K562 (cell line): ENCODE measurements around the gene COL7A1. TPM values are rescaled to one million over a fixed set of nuclear protein-coding genes. Genes with fewer than 3 reads are reported as not detected.

Experiments
- ATAC-seq: fragments of 200-7000 bp; cut with Tn5 transposase; 3 replicates; pipeline ENCODE4 v1.9.1; 2020; ENCODE audit warnings: moderate library complexity
- BruUV-seq: library from RNA; stranded (reverse); fragments of 400-500 nt; replicated peaks from 2 replicates; lab custom pipeline; 2021; lab: Mats Ljungman, UMichigan
- CTCF ChIA-PET: fragments of 300-600 bp; formaldehyde crosslinking; extraction: SDS; loops from one replicate; lab custom pipeline; 2021; ENCODE audit warnings: low intra/inter-chr PET ratio; lab: Yijun Ruan, JAX
- POLR2A ChIA-PET: fragments of 300-600, 350-650 bp; sonication (Branson Sonifier 250); formaldehyde crosslinking; extraction: SDS; loops from one replicate; lab custom pipeline; 2021; ENCODE audit warnings: antibody characterized with exemption, inconsistent platforms; lab: Yijun Ruan, JAX
- DNase-seq, 4 experiments: peaks; one replicate each; pipeline versions ENCODE4 v3.0.0 to v3.0.0-alpha.2; 2011 to 2018; ENCODE audit warnings: low spot score in 3 of 4, mixed read lengths in 3 of 4; ENCODE audit errors: extremely low read depth in 1 of 4
- FAIRE-seq: peaks from 2 replicates; lab custom pipeline; 2011; peaks lifted over from hg19 to GRCh38; lab: Jason Lieb, UNC
- H2AFZ ChIP-seq: 2 replicates; pipeline ENCODE4 v1.6.0; 2011; ENCODE audit warnings: low read depth, low read length, control low read depth, inconsistent platforms
- H3K27ac ChIP-seq: fragments of 200-600 bp; 3 replicates; pipeline ENCODE4 v1.8.0; 2011; ENCODE audit warnings: low read depth, mild to moderate bottlenecking, control low read depth, inconsistent platforms, low read length, moderate library complexity, mixed read lengths; ENCODE audit errors: extremely low read depth
- H3K27me3 ChIP-seq, 2 experiments: fragments of 300-600 bp in 1 of 2; 2 replicates in 1 of 2; 3 replicates in 1 of 2; pipeline versions ENCODE4 v1.6.0 to v1.8.0; 2011; ENCODE audit warnings: inconsistent platforms in 2 of 2, low read length in 2 of 2, mild to moderate bottlenecking in 1 of 2, mixed read lengths in 1 of 2, moderate library complexity in 1 of 2; ENCODE audit not compliant: control insufficient read depth in 2 of 2, insufficient read depth in 2 of 2
- H3K36me3 ChIP-seq: fragments of 300-600 bp; 3 replicates; pipeline ENCODE4 v1.8.0; 2011; ENCODE audit warnings: mild to moderate bottlenecking, low read length, inconsistent platforms; ENCODE audit not compliant: control insufficient read depth, insufficient read depth
- H3K4me1 ChIP-seq, 2 experiments: fragments of 200-600 bp in 1 of 2; replicated peaks in 1 of 2; 2 replicates in 1 of 2; 3 replicates in 1 of 2; pipeline versions ENCODE4 v1.5.1 to v1.8.0; 2011; ENCODE audit warnings: inconsistent platforms in 2 of 2, low read length in 2 of 2, mild to moderate bottlenecking in 1 of 2, mixed read lengths in 1 of 2, moderate library complexity in 1 of 2; ENCODE audit not compliant: control insufficient read depth in 2 of 2, insufficient read depth in 2 of 2
- H3K4me2 ChIP-seq: 2 replicates; pipeline ENCODE4 v1.6.1; 2011; ENCODE audit warnings: low read length, control low read depth, inconsistent platforms, mixed read lengths; ENCODE audit not compliant: insufficient read depth
- H3K4me3 ChIP-seq: fragments of 200-600 bp; sonication (generic), shearing (Covaris generic); 2 replicates; pipeline ENCODE4 v1.5.1; 2016; ENCODE audit warnings: control low read depth, inconsistent platforms
- H3K79me2 ChIP-seq: fragments of 200-600 bp; 3 replicates; pipeline ENCODE4 v1.8.0; 2011; ENCODE audit warnings: low read length, inconsistent platforms; ENCODE audit not compliant: control insufficient read depth, insufficient read depth
- H3K9ac ChIP-seq, 2 experiments: 2 replicates each; pipeline versions ENCODE4 v1.6.0 to v1.6.1; 2011; ENCODE audit warnings: low read depth in 2 of 2, low read length in 2 of 2, control low read depth in 1 of 2, inconsistent platforms in 1 of 2, mild to moderate bottlenecking in 1 of 2, mixed read lengths in 1 of 2; ENCODE audit not compliant: insufficient read depth in 1 of 2
- H3K9me1 ChIP-seq: one replicate; pipeline ENCODE4 v1.6.0; 2011; ENCODE audit warnings: inconsistent platforms, mild to moderate bottlenecking, low read length, moderate library complexity; ENCODE audit not compliant: control insufficient read depth, insufficient read depth
- H3K9me3 ChIP-seq: replicated peaks from 2 replicates; pipeline ENCODE4 v1.5.1; 2011; ENCODE audit warnings: low read depth, low read length, inconsistent platforms; ENCODE audit not compliant: control insufficient read depth, insufficient read depth
- H4K20me1 ChIP-seq: replicated peaks from 2 replicates; pipeline ENCODE4 v1.6.1; 2011; ENCODE audit warnings: low read length, inconsistent platforms, mixed read lengths; ENCODE audit not compliant: control insufficient read depth, insufficient read depth
- ARID2 ChIP-seq: fragments of 450-650 bp; IDR thresholded peaks from 2 replicates; pipeline ENCODE4 v1.6.1; 2017; ENCODE audit warnings: antibody characterized with exemption, mild to moderate bottlenecking
- CHD4 ChIP-seq: fragments of 200-600 bp; sonication (generic); IDR thresholded peaks from 3 replicates; pipeline ENCODE4 v1.6.1; 2012; ENCODE audit warnings: low read depth, mild to moderate bottlenecking, mixed read lengths, low read length, inconsistent platforms; ENCODE audit not compliant: insufficient read depth, insufficient replicate concordance, poor library complexity, severe bottlenecking
- CTCF ChIP-seq, 3 experiments: IDR thresholded peaks in 2 of 3; conservative IDR thresholded peaks in 1 of 3; 2 replicates each; pipeline ENCODE4 v1.5.1; 2011 to 2012; ENCODE audit warnings: low read length in 3 of 3, mild to moderate bottlenecking in 3 of 3, control low read depth in 2 of 3, improper control_type of control experiment in 1 of 3, inconsistent platforms in 1 of 3, low read depth in 1 of 3, mixed read lengths in 1 of 3, moderate library complexity in 1 of 3; ENCODE audit not compliant: insufficient read depth in 2 of 3
- E2F1 ChIP-seq: sonication (generic); formaldehyde crosslinking; IDR thresholded peaks from 2 replicates; pipeline ENCODE4 v1.8.1; 2023; ENCODE audit warnings: mild to moderate bottlenecking, missing genetic modification reagents, moderate library complexity
- EGR1 ChIP-seq: fragments of 450-650 bp; conservative IDR thresholded peaks from 2 replicates; pipeline ENCODE4 v1.6.1; 2017; ENCODE audit warnings: mild to moderate bottlenecking
- HDAC1 ChIP-seq, 2 experiments: fragments of 450-650 bp; IDR thresholded peaks; 2 replicates each; pipeline ENCODE4 v1.6.1; 2016 to 2017; ENCODE audit warnings: inconsistent platforms in 1 of 2, mild to moderate bottlenecking in 1 of 2, moderate library complexity in 1 of 2
- LCOR ChIP-seq: sonication (generic); formaldehyde crosslinking; IDR thresholded peaks from 2 replicates; pipeline ENCODE4 v1.8.0; 2022; ENCODE audit warnings: mild to moderate bottlenecking, missing genetic modification reagents
- MCM7 ChIP-seq, 2 experiments: fragments of 450-650 bp; IDR thresholded peaks; 2 replicates each; pipeline ENCODE4 v1.6.1; 2016 to 2018
- RBM17 ChIP-seq: fragments of 200-400 bp; formaldehyde crosslinking; IDR thresholded peaks from 2 replicates; pipeline ENCODE4 v1.6.1; 2017; ENCODE audit warnings: low read depth, mild to moderate bottlenecking, low read length, borderline replicate concordance
- SREBF2 ChIP-seq: sonication (generic); formaldehyde crosslinking; IDR thresholded peaks from 2 replicates; pipeline ENCODE4 v1.4.0; 2020; ENCODE audit warnings: mild to moderate bottlenecking, missing genetic modification reagents
- TOE1 ChIP-seq, 2 experiments: fragments of 450-650 bp in 1 of 2; sonication (generic) in 1 of 2; formaldehyde crosslinking in 1 of 2; IDR thresholded peaks; 2 replicates each; pipeline versions ENCODE4 v1.7.1 to v1.8.0; 2016 to 2022; ENCODE audit warnings: borderline replicate concordance in 2 of 2, mild to moderate bottlenecking in 2 of 2, antibody characterized with exemption in 1 of 2, inconsistent platforms in 1 of 2, low read depth in 1 of 2, missing genetic modification reagents in 1 of 2, moderate library complexity in 1 of 2
- ZKSCAN3 ChIP-seq: fragments of 250-450 bp; sonication (Bioruptor Pico); IDR thresholded peaks from 2 replicates; pipeline ENCODE4 v1.4.0; 2020
- WGBS: fragments of 100-300 bp; shearing (Covaris generic); methylation state at CpG from one replicate; pipeline ENCODE4 v1.1.6; 2016; ENCODE audit warnings: low coverage, mixed read lengths; ENCODE audit not compliant: insufficient coverage; ENCODE audit errors: missing lambda C conversion rate; 5-methylcytosine and 5-hydroxymethylcytosine counted together
- in situ Hi-C: fragments of 300-500 bp; cut with MboI; formaldehyde crosslinking; loops from 4 replicates; pipeline ENCODE4 v1.15.0; 2018; ENCODE audit warnings: inconsistent platforms, mixed read lengths
- intact Hi-C: fragments of 100-400 bp; cut with micrococcal nuclease; formaldehyde crosslinking; loops from 2 replicates; pipeline ENCODE4 v1.14.2; 2022
- polyA plus RNA-seq, 8 experiments: library from polyadenylated mRNA; depleted of rRNA in 4 of 8; stranded (reverse) in 5 of 8; unstranded in 3 of 8; fragments of >200 nt; fragmentation: Nextera tagmentation in 2 of 8; fragmentation: Illumina TruSeq in 1 of 8; extraction: Ambion mirVana in 2 of 8; extraction: Trizol in 1 of 8; gene quantifications; 2 replicates each; pipeline versions ENCODE4 v1.2.1 to v1.2.3, GENCODE V29; 2011 to 2014; ENCODE audit warnings: inconsistent platforms in 1 of 8, missing spikeins in 1 of 8
- total RNA-seq, 7 experiments: library from RNA; depleted of rRNA in 6 of 7; stranded (reverse); fragments of >200 nt in 6 of 7; fragmentation: Illumina TruSeq in 2 of 7; extraction: Trizol in 2 of 7; gene quantifications; 2 replicates each; pipeline versions ENCODE4 v1.2.1 to v1.2.3, GENCODE V29; 2011 to 2021; ENCODE audit warnings: low replicate concordance in 1 of 7
- TF ChIP-seq, protein P1 (sequence below): sonication (generic); formaldehyde crosslinking; IDR thresholded peaks from 2 replicates; pipeline ENCODE4 v1.8.1; 2023; ENCODE audit warnings: missing genetic modification reagents, mild to moderate bottlenecking, borderline replicate concordance

Gene COL7A1
- total and polyA plus RNA-seq, 9 of the 15 experiments (the other 6 are each of a cell fraction or from before 2014, with no cell fraction given), result 0.09 to 0.66 (median 0.35) TPM; not detected in 3

DNA sequence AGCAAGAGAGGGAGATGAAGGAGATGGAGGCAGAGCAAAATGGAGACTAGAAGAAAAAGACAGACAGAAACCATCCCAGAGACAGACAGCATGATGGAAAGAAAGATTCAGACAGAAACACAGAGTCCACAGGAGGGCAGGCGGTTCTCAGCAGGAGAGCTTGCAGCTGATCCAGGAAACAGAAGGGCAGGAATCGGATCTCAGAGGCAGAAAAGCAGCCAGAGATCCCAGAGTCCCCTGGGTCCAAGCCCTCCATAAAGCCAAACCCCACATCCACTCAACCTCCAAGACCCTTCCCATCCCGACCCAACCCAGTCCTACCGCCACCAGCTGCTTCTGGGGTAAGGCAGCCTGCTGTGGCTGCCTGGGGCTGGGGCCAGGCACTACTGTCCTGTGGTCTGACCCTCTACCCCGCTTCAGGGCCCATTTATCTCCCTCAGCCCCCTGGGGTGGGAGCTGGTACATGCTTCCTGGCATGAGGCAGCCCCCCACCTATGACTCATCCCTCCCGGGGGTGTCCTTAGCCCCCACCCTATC, 31.7 kb downstream of the COL7A1 start, which contains the start of gene UCN2:
TSS of gene UCN2 (minus strand) at position 400 of the 537 bp plus-strand sequence. CDS start 657 bp downstream, outside the sequence.
- Histone ChIP-seq H3K27ac (no peak within 1 kb of the TSS), H3K36me3 (no peaks in the 10 kb centered on the region), H3K4me1 (peaks cover 26 to 68% of the 10 kb centered on the region in 2 experiments), H2AFZ (peak within 1 kb of the TSS; percentile 56; the same call in 1 of the 2 replicates), H3K79me2 (no peaks in the 10 kb centered on the region), H3K9ac (peak within 1 kb of the TSS in 1 of 2 experiments; percentile 61; a peak in 1 of 4 replicates), H3K9me3 (no peaks in the 10 kb centered on the region), H3K4me3 (no peak within 1 kb of the TSS), H3K9me1 (no peaks in the 10 kb centered on the region), H3K4me2 (no peak within 1 kb of the TSS), H4K20me1 (no peaks in the 10 kb centered on the region), H3K27me3 (no peaks in the 10 kb centered on the region)
- 17% methylated on average over 3 of the region's 6 CpGs for WGBS
- TF ChIP-seq MCM7 (IDR thresholded peaks at IDR 0.05), result 0 out of 4 replicates have a peak, but pooled peaks of 1 of the 2 experiments have one; percentile 12
- TF ChIP-seq SREBF2 (CRISPR knock-in tag), result no peak
- no peak for TF ChIP-seq RBM17
- no peak for TF ChIP-seq CHD4
- TF ChIP-seq E2F1, result no peak
- TF ChIP-seq, protein P1, sequence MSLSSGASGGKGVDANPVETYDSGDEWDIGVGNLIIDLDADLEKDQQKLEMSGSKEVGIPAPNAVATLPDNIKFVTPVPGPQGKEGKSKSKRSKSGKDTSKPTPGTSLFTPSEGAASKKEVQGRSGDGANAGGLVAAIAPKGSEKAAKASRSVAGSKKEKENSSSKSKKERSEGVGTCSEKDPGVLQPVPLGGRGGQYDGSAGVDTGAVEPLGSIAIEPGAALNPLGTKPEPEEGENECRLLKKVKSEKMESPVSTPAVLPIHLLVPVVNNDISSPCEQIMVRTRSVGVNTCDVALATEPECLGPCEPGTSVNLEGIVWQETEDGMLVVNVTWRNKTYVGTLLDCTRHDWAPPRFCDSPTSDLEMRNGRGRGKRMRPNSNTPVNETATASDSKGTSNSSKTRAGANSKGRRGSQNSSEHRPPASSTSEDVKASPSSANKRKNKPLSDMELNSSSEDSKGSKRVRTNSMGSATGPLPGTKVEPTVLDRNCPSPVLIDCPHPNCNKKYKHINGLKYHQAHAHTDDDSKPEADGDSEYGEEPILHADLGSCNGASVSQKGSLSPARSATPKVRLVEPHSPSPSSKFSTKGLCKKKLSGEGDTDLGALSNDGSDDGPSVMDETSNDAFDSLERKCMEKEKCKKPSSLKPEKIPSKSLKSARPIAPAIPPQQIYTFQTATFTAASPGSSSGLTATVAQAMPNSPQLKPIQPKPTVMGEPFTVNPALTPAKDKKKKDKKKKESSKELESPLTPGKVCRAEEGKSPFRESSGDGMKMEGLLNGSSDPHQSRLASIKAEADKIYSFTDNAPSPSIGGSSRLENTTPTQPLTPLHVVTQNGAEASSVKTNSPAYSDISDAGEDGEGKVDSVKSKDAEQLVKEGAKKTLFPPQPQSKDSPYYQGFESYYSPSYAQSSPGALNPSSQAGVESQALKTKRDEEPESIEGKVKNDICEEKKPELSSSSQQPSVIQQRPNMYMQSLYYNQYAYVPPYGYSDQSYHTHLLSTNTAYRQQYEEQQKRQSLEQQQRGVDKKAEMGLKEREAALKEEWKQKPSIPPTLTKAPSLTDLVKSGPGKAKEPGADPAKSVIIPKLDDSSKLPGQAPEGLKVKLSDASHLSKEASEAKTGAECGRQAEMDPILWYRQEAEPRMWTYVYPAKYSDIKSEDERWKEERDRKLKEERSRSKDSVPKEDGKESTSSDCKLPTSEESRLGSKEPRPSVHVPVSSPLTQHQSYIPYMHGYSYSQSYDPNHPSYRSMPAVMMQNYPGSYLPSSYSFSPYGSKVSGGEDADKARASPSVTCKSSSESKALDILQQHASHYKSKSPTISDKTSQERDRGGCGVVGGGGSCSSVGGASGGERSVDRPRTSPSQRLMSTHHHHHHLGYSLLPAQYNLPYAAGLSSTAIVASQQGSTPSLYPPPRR (CRISPR knock-in tag), result no peak
- no peak for TF ChIP-seq TOE1 (IDR thresholded peaks at IDR 0.05; ENCODE audit: borderline replicate concordance)
- no peak for TF ChIP-seq TOE1 (CRISPR knock-in tag; IDR thresholded peaks at IDR 0.05; ENCODE audit: borderline replicate concordance, low read depth)
- TF ChIP-seq ZKSCAN3 (CRISPR knock-in tag), result no peak
- TF ChIP-seq CTCF (IDR thresholded peaks at IDR 0.05 in 2 of 3, conservative IDR thresholded peaks at IDR 0.05 in 1 of 3; ENCODE audit: insufficient read depth in 2 of 3, low read depth in 1 of 3, low read length in 3 of 3), result peak in 1 of 3 experiments; percentile 14; a peak in 1 of 6 replicates
- TF ChIP-seq LCOR (CRISPR knock-in tag), result no peak
- TF ChIP-seq EGR1, result no peak
- TF ChIP-seq HDAC1 (IDR thresholded peaks at IDR 0.05), result peak in 1 of 2 experiments; percentile 28; a peak in 1 of 4 replicates
- TF ChIP-seq ARID2, result no peak
- CTCF ChIA-PET, result no interaction called here
- POLR2A ChIA-PET, result no interaction called here
- DNase-seq, result no peak
- BruUV-seq, result no TSS peak
- intact Hi-C loops (no loop called here), in situ Hi-C loops (no loop called here)
- ATAC-seq, result no peak
- peak; percentile 6 for FAIRE-seq
